HepG2 (cell line): ENCODE results near the gene SNN. TPM values are rescaled to one million over a fixed set of nuclear protein-coding genes. Genes with fewer than 3 reads are reported as not detected.

Experiments
- ADNP ChIP-seq: sonication (generic); formaldehyde crosslinking; IDR thresholded peaks from 2 replicates; pipeline ENCODE4 v1.4.0; 2020; ENCODE audit warnings: missing genetic modification reagents
- BHLHE40 ChIP-seq: IDR thresholded peaks from 2 replicates; pipeline ENCODE4 v1.6.1; 2011; ENCODE audit warnings: low read length, improper control_type of control experiment
- JARID2 ChIP-seq: sonication (generic); formaldehyde crosslinking; IDR thresholded peaks from 2 replicates; pipeline ENCODE4 v1.8.1; 2023; ENCODE audit warnings: missing genetic modification reagents, inconsistent platforms; ENCODE audit not compliant: insufficient replicate concordance
- MYC ChIP-seq: sonication (generic); formaldehyde crosslinking; IDR thresholded peaks from 2 replicates; pipeline ENCODE4 v1.9.0; 2021; ENCODE audit warnings: missing genetic modification reagents, borderline replicate concordance
- NFIB ChIP-seq: sonication (generic); formaldehyde crosslinking; IDR thresholded peaks from 2 replicates; pipeline ENCODE4 v1.9.0; 2021; ENCODE audit warnings: missing genetic modification reagents, mild to moderate bottlenecking, borderline replicate concordance
- NR2F1 ChIP-seq, 2 experiments: fragments of 450-650 bp in 1 of 2; formaldehyde crosslinking in 1 of 2; IDR thresholded peaks; 2 replicates each; pipeline versions ENCODE4 v1.5.0 to v1.6.1; 2016 to 2020; ENCODE audit warnings: mild to moderate bottlenecking in 1 of 2, missing compliant biosample characterization in 1 of 2, missing genetic modification reagents in 1 of 2, moderate library complexity in 1 of 2
- SIN3A ChIP-seq: IDR thresholded peaks from 2 replicates; pipeline ENCODE4 v1.6.1; 2011; ENCODE audit warnings: low read depth, mild to moderate bottlenecking, control low read depth, low read length, borderline replicate concordance
- TMF1 ChIP-seq: sonication (generic); formaldehyde crosslinking; IDR thresholded peaks from 2 replicates; pipeline ENCODE4 v1.8.1; 2022; ENCODE audit warnings: low read depth, missing genetic modification reagents
- ZNF652 ChIP-seq: IDR thresholded peaks from 2 replicates; pipeline ENCODE4 v1.6.1; 2016; ENCODE audit warnings: low read depth, borderline replicate concordance
- ZNF788 ChIP-seq: sonication (generic); formaldehyde crosslinking; IDR thresholded peaks from 2 replicates; pipeline ENCODE4 v1.5.0; 2020; ENCODE audit warnings: mild to moderate bottlenecking, missing genetic modification reagents, borderline replicate concordance
- polyA plus RNA-seq, 8 experiments: library from polyadenylated mRNA; depleted of rRNA in 3 of 8; stranded (reverse) in 7 of 8; unstranded in 1 of 8; fragments of >200 nt; fragmentation: Illumina TruSeq in 4 of 8; extraction: Trizol in 4 of 8; gene quantifications; 2 replicates each; pipeline versions ENCODE4 v1.2.1 to v1.2.3, GENCODE V29; 2011 to 2016; ENCODE audit warnings: low read depth in 4 of 8, missing spikeins in 1 of 8, mixed read lengths in 1 of 8; ENCODE audit not compliant: insufficient read depth in 1 of 8
- total RNA-seq, 5 experiments: library from RNA; depleted of rRNA; stranded (reverse); fragments of >200 nt; fragmentation: Illumina TruSeq; extraction: Trizol; gene quantifications; 2 replicates each; pipeline ENCODE4 v1.2.3, GENCODE V29; 2016; ENCODE audit warnings: low read depth in 1 of 5
- TF ChIP-seq, protein P1 (sequence below): sonication (generic); formaldehyde crosslinking; IDR thresholded peaks from 2 replicates; pipeline ENCODE4 v1.5.0; 2020; ENCODE audit warnings: mild to moderate bottlenecking, missing genetic modification reagents
- TF ChIP-seq, protein P2 (sequence below): sonication (generic); formaldehyde crosslinking; IDR thresholded peaks from 2 replicates; pipeline ENCODE4 v1.9.0; 2021; ENCODE audit warnings: mild to moderate bottlenecking, missing genetic modification reagents
- TF ChIP-seq, protein P3 (sequence below): sonication (generic); formaldehyde crosslinking; IDR thresholded peaks from 2 replicates; pipeline ENCODE4 v1.4.0; 2020; ENCODE audit warnings: missing genetic modification reagents, borderline replicate concordance
- TF ChIP-seq, protein P4 (sequence below): sonication (generic); formaldehyde crosslinking; IDR thresholded peaks from 2 replicates; pipeline ENCODE4 v1.4.0; 2020; ENCODE audit warnings: missing genetic modification reagents, borderline replicate concordance

Gene SNN
- total and polyA plus RNA-seq, 2 of the 13 experiments (the other 11 are each of a cell fraction or from before 2014, with no cell fraction given) = 5.2 to 8.4 TPM

DNA sequence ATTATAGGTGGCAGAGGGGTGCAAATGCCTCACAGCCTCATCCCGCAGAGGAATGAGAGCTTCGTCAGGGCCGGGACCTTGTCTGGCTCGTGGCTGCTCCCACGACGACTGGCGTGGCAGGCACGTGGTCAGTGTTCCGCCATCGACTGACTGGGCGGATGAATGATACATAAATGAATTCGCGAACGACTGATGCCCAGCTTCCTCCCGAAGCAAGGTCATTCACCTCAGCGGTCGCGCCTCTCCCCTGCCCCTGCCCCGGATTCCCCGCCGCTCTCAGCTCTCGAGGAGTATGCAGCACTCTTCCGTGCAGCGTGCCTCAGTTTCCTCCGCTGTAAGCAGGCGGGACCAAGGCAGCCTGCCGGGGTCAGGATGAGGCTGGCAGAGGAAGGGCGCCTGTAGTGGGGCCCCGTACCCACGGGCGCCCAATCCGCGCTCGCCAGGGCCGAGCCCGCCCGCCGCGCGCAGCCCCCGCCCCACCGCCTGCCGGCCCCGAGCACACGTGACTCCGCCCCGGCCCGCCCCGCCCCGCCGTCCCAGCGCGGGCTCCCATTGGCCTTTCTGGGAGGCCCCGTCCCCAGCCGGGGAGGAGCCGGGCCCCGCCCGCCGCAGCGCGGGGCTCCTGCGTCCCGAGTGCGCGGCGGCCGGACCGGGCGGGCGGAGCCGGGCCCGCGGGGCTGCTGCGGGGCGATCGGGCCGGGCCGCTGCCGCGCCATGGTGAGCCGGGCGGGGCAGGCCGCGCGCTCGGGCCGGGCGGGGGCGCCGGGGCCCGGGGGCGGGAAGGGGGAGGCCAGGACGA, at the start of gene SNN (continued):
- TF ChIP-seq, protein P1, sequence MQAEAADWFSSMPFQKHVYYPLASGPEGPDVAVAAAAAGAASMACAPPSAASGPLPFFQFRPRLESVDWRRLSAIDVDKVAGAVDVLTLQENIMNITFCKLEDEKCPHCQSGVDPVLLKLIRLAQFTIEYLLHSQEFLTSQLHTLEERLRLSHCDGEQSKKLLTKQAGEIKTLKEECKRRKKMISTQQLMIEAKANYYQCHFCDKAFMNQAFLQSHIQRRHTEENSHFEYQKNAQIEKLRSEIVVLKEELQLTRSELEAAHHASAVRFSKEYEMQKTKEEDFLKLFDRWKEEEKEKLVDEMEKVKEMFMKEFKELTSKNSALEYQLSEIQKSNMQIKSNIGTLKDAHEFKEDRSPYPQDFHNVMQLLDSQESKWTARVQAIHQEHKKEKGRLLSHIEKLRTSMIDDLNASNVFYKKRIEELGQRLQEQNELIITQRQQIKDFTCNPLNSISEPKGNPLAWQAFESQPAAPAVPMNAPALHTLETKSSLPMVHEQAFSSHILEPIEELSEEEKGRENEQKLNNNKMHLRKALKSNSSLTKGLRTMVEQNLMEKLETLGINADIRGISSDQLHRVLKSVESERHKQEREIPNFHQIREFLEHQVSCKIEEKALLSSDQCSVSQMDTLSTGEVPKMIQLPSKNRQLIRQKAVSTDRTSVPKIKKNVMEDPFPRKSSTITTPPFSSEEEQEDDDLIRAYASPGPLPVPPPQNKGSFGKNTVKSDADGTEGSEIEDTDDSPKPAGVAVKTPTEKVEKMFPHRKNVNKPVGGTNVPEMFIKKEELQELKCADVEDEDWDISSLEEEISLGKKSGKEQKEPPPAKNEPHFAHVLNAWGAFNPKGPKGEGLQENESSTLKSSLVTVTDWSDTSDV (CRISPR knock-in tag) = peak; percentile 38; the same call in 1 of the 2 replicates
- TF ChIP-seq MYC (CRISPR knock-in tag) (peak; percentile 64; the same call in 1 of the 2 replicates), ZNF652 (no peak), BHLHE40 (peak; percentile 64), NR2F1 (CRISPR knock-in tag; IDR thresholded peaks at IDR 0.05) (no peak), ADNP (CRISPR knock-in tag) (no peak), ZNF788 (CRISPR knock-in tag) (peak; percentile 56; the same call in 1 of the 2 replicates), TMF1 (CRISPR knock-in tag) (no peak), SIN3A (0 out of 2 replicates have a peak, but pooled peaks have one; percentile 18), NFIB (CRISPR knock-in tag) (no peak), JARID2 (CRISPR knock-in tag) (no peak)
- TF ChIP-seq, protein P2, sequence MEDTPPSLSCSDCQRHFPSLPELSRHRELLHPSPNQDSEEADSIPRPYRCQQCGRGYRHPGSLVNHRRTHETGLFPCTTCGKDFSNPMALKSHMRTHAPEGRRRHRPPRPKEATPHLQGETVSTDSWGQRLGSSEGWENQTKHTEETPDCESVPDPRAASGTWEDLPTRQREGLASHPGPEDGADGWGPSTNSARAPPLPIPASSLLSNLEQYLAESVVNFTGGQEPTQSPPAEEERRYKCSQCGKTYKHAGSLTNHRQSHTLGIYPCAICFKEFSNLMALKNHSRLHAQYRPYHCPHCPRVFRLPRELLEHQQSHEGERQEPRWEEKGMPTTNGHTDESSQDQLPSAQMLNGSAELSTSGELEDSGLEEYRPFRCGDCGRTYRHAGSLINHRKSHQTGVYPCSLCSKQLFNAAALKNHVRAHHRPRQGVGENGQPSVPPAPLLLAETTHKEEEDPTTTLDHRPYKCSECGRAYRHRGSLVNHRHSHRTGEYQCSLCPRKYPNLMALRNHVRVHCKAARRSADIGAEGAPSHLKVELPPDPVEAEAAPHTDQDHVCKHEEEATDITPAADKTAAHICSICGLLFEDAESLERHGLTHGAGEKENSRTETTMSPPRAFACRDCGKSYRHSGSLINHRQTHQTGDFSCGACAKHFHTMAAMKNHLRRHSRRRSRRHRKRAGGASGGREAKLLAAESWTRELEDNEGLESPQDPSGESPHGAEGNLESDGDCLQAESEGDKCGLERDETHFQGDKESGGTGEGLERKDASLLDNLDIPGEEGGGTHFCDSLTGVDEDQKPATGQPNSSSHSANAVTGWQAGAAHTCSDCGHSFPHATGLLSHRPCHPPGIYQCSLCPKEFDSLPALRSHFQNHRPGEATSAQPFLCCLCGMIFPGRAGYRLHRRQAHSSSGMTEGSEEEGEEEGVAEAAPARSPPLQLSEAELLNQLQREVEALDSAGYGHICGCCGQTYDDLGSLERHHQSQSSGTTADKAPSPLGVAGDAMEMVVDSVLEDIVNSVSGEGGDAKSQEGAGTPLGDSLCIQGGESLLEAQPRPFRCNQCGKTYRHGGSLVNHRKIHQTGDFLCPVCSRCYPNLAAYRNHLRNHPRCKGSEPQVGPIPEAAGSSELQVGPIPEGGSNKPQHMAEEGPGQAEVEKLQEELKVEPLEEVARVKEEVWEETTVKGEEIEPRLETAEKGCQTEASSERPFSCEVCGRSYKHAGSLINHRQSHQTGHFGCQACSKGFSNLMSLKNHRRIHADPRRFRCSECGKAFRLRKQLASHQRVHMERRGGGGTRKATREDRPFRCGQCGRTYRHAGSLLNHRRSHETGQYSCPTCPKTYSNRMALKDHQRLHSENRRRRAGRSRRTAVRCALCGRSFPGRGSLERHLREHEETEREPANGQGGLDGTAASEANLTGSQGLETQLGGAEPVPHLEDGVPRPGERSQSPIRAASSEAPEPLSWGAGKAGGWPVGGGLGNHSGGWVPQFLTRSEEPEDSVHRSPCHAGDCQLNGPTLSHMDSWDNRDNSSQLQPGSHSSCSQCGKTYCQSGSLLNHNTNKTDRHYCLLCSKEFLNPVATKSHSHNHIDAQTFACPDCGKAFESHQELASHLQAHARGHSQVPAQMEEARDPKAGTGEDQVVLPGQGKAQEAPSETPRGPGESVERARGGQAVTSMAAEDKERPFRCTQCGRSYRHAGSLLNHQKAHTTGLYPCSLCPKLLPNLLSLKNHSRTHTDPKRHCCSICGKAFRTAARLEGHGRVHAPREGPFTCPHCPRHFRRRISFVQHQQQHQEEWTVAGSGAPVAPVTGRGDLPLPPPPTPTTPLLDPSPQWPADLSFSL (CRISPR knock-in tag) = no peak
- TF ChIP-seq, protein P3, sequence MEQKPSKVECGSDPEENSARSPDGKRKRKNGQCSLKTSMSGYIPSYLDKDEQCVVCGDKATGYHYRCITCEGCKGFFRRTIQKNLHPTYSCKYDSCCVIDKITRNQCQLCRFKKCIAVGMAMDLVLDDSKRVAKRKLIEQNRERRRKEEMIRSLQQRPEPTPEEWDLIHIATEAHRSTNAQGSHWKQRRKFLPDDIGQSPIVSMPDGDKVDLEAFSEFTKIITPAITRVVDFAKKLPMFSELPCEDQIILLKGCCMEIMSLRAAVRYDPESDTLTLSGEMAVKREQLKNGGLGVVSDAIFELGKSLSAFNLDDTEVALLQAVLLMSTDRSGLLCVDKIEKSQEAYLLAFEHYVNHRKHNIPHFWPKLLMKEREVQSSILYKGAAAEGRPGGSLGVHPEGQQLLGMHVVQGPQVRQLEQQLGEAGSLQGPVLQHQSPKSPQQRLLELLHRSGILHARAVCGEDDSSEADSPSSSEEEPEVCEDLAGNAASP (CRISPR knock-in tag) = peak; percentile 11; the same call in 1 of the 2 replicates
- TF ChIP-seq, protein P4, sequence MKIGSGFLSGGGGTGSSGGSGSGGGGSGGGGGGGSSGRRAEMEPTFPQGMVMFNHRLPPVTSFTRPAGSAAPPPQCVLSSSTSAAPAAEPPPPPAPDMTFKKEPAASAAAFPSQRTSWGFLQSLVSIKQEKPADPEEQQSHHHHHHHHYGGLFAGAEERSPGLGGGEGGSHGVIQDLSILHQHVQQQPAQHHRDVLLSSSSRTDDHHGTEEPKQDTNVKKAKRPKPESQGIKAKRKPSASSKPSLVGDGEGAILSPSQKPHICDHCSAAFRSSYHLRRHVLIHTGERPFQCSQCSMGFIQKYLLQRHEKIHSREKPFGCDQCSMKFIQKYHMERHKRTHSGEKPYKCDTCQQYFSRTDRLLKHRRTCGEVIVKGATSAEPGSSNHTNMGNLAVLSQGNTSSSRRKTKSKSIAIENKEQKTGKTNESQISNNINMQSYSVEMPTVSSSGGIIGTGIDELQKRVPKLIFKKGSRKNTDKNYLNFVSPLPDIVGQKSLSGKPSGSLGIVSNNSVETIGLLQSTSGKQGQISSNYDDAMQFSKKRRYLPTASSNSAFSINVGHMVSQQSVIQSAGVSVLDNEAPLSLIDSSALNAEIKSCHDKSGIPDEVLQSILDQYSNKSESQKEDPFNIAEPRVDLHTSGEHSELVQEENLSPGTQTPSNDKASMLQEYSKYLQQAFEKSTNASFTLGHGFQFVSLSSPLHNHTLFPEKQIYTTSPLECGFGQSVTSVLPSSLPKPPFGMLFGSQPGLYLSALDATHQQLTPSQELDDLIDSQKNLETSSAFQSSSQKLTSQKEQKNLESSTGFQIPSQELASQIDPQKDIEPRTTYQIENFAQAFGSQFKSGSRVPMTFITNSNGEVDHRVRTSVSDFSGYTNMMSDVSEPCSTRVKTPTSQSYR (CRISPR knock-in tag) = no peak
